Measurements from ENCODE around the gene DPF3. TPM values are rescaled to one million over a fixed set of nuclear protein-coding genes. Genes with fewer than 3 reads are reported as not detected.
A peak's percentile ranks its signal among the peaks of the same experiment; 100 is the strongest.
"Not testable (repeated sequence)": the region's sequence is repeated elsewhere in the genome, so short reads cannot be mapped to it uniquely, and the experiment has no call there.

Gene DPF3
- total RNA-seq, 1 experiment from 2014 or later = not detected

GRCh38 chr14:72755766-72756165 is 138.1 kb downstream of the DPF3 start:
- no peak for DNase-seq (ENCODE audit: low spot score)
- in situ Hi-C loops (cut with HindIII; ENCODE audit: low sequenced_read_pairs) = no loop called here

- DNase-seq (ENCODE audit: low spot score) = no peak
- in situ Hi-C loops (cut with HindIII; ENCODE audit: low sequenced_read_pairs) = no loop called here
These were observed 139.0 kb downstream of the DPF3 start for GRCh38 chr14:72754949-72755348.

GRCh38 chr14:72753879-72754400 is 140.0 kb downstream of the DPF3 start:
- no peak for DNase-seq (ENCODE audit: low spot score)
- in situ Hi-C loops (cut with HindIII; ENCODE audit: low sequenced_read_pairs) = no loop called here

GRCh38 chr14:72753044-72753710 is 140.7 kb downstream of the DPF3 start:
- in situ Hi-C loops (cut with HindIII; ENCODE audit: low sequenced_read_pairs) = no loop called here
- peak; percentile 93 for DNase-seq (ENCODE audit: low spot score)

GRCh38 chr14:72752034-72752412 is 141.9 kb downstream of the DPF3 start:
- DNase-seq (ENCODE audit: low spot score) = no peak
- in situ Hi-C loops (cut with HindIII; ENCODE audit: low sequenced_read_pairs) = no loop called here

GRCh38 chr14:72751276-72752033 is 142.4 kb downstream of the DPF3 start:
- no peak for DNase-seq (ENCODE audit: low spot score)

GRCh38 chr14:72748921-72749320 is 145.0 kb downstream of the DPF3 start:
- DNase-seq (ENCODE audit: low spot score); in situ Hi-C loops (cut with HindIII; ENCODE audit: low sequenced_read_pairs): not testable (repeated sequence)

More at GRCh38 chr14:72751276-72752033, 142.4 kb downstream of the DPF3 start:
- in situ Hi-C loops (cut with HindIII; ENCODE audit: low sequenced_read_pairs) = no loop called here

- in situ Hi-C loops (cut with HindIII; ENCODE audit: low sequenced_read_pairs) = no loop called here
- no peak for DNase-seq (ENCODE audit: low spot score)
These were observed 146.2 kb downstream of the DPF3 start for GRCh38 chr14:72747652-72748051.

GRCh38 chr14:72745991-72746980 is 147.6 kb downstream of the DPF3 start:
- in situ Hi-C loops (cut with HindIII; ENCODE audit: low sequenced_read_pairs) = no loop called here
- no peak for DNase-seq (ENCODE audit: low spot score)

GRCh38 chr14:72745546-72745945 is 148.4 kb downstream of the DPF3 start:
- DNase-seq (ENCODE audit: low spot score) = no peak
- in situ Hi-C loops (cut with HindIII; ENCODE audit: low sequenced_read_pairs) = no loop called here

- DNase-seq (ENCODE audit: low spot score) = no peak
- in situ Hi-C loops (cut with HindIII; ENCODE audit: low sequenced_read_pairs) = no loop called here
These were observed 149.3 kb downstream of the DPF3 start for GRCh38 chr14:72744416-72745120.

- peak; percentile 45 for DNase-seq (ENCODE audit: low spot score)
- in situ Hi-C loops (cut with HindIII; ENCODE audit: low sequenced_read_pairs) = no loop called here
These were observed 150.3 kb downstream of the DPF3 start for GRCh38 chr14:72743626-72744025.

- in situ Hi-C loops (cut with HindIII; ENCODE audit: low sequenced_read_pairs) = no loop called here
- no peak for DNase-seq (ENCODE audit: low spot score)
These were observed 151.1 kb downstream of the DPF3 start for GRCh38 chr14:72742838-72743195.

GRCh38 chr14:72742118-72742837 is 151.6 kb downstream of the DPF3 start:
- peak; percentile 63 for DNase-seq (ENCODE audit: low spot score)
- in situ Hi-C loops (cut with HindIII; ENCODE audit: low sequenced_read_pairs) = no loop called here

GRCh38 chr14:72741826-72742117 is 152.1 kb downstream of the DPF3 start:
- in situ Hi-C loops (cut with HindIII; ENCODE audit: low sequenced_read_pairs) = no loop called here
- no peak for DNase-seq (ENCODE audit: low spot score)

- in situ Hi-C loops (cut with HindIII; ENCODE audit: low sequenced_read_pairs) = no loop called here
- peak; percentile 50 for DNase-seq (ENCODE audit: low spot score)
These were observed 152.7 kb downstream of the DPF3 start for GRCh38 chr14:72740966-72741825.

- in situ Hi-C loops (cut with HindIII; ENCODE audit: low sequenced_read_pairs) = no loop called here
- DNase-seq (ENCODE audit: low spot score) = no peak
These were observed 153.4 kb downstream of the DPF3 start for GRCh38 chr14:72740504-72740961.
